GM19043 (cell line): ENCODE data around the gene ALDH16A1.

ENCODE experiments used
- ATAC-seq: cut with Tn5 transposase; IDR thresholded peaks from one replicate; pipeline ENCODE4 v1.9.1; 2021; ENCODE audit warnings: low read depth; ENCODE audit not compliant: unreplicated experiment

ALDH16A1 gene

DNA sequence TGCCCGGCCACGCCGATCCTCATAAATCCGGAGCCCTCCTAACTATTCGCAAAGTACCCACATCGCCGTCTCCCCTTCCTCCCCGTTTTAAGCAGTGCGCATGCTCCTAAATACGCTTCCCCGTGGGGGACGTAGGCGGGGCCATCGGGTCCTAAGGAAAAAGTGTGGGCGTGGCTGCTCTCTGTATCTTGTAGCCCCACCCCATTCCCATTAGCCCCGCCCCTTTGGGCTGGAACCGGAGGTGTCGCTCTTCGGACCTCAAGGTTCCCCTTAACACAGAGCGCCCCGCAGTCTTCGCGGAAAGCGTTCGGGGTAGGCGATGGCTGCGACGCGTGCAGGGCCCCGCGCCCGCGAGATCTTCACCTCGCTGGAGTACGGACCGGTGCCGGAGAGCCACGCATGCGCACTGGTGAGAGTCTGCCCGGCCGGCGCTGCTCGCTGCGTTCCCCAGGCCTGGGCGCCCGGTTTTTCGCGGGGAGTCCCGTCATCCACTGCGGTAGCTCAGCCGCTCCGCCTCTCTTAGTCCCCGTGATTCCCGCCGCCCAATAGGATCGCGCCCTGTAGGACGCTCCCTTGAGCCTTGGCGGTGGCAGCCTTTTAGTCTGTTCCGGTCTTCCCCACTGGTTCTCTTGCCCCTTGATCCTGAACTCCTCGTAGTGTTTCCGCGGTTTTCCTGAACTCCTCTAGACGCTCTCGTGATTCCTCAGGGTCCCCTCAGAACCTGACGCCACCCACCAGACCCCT is at the start of gene ALDH16A1:
Gene ALDH16A1, plus strand, starts transcription at position 213 of the 744 bp plus-strand sequence. Its CDS starts 107 bp downstream, at position 320.
- peak; percentile 71 for ATAC-seq

DNA sequence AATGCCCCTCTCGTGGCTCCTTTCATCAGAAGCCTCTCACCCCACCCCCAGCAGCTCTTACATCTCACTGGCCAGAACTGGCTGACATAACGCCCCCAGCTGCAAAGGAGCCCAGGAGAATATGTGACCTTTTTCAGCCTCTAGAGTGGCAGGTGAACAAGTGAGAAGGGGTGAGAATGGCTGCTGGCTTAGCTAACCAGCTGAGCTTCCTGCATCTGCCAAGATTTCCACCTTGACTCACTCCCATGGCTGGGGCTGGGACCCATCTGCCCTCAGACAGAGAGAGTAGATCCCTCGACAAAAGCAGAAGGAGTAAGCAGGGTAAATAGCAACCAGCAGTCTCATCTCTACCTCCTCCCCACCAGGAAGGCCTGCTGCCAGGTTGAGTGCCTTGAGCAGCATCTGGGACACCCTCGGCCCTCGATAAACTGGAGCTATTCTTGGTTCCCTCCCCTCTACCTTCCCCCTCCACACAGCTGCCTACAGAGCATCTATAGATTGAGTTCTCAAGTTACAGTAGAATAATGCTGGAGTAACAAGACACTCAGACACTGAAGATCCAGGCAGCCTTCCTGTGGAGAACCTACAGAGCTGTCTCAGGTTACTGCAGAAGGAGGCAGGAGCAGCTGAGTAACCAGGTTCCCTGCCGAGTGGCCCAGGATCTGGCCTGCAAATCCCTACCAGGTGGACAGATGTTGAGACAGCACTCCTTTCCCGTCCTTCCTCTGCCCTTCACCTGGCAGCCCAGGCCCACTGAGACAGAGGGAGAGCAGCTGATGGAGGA is 49.4 kb upstream of the ALDH16A1 start:
- no peak for ATAC-seq

DNA sequence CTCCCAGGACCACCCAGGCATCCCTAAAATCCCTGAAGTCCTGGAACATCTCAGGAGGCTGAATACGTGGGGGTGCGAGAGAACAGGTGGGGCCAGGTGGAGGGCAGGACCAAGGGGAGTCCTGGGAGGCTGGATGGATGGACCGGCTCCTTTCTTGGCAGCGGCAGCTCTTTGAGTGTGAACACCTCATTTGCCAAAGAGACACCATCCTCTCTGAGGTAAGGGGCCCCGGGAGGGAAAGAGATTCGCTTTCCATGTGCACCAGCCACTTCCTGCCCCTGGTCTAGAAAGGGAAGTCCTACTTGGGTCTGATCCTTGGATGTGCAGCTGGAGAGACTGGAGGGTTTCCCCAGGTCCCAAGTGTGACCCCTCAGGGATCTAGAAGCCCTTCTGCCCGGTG is 45.9 kb upstream of the ALDH16A1 start:
- ATAC-seq = no peak

DNA sequence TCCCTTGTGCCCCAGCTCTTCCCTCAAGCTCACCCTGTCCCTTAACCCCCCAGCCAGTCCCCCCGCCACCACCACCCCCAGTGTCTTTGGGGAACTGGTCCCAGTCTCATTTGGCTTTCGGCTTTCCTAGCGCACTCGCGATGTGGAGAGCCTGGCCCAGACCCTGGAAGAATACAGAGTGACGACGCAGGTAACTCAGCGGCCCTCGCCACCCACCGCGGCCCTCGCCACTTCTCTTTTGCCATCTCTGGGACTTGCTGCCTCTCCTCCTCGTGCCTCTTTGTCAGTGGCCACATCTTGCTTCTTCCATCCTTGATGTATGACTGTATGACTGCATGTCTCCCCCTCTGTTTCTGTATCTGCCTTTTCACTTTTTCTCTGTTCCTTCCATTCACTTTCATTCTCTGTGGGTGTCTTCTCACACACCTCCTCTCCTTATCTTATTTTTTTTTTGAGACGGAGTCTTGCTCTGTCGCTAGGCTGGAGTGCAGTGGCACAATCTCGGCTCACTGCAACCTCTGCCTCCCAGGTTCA is 45.5 kb upstream of the ALDH16A1 start:
- ATAC-seq = no peak

DNA sequence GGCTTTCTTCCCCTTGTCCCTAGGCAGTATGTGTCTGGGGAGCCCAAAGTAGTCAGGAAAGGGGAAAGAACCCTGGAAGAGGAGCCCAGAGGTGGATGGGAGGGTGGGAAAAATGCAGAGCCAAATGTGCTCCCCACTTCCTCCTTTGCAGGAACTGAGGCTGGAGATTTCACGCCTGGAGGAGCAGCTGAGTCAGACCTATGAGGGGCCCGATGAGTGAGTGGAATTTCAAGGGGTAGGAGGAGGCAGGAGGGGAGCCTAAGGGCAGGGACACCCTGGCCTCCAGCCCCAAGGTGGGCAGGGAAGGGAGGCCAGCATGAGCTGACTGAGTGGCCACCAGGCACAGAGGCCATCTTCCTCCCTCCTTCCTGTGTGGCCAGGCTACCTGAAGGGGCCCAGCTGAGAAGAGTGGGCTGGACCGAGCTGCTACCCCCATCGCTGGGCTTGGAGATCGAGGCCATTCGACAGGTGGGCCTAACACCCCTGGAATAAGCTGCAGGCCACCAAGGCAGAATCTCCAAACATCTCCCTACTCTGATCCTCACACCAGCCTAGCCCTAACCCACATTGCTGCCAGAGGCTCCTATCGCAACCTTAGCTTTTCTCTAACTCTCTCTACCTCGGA is 44.1 kb upstream of the ALDH16A1 start:
- no peak for ATAC-seq

DNA sequence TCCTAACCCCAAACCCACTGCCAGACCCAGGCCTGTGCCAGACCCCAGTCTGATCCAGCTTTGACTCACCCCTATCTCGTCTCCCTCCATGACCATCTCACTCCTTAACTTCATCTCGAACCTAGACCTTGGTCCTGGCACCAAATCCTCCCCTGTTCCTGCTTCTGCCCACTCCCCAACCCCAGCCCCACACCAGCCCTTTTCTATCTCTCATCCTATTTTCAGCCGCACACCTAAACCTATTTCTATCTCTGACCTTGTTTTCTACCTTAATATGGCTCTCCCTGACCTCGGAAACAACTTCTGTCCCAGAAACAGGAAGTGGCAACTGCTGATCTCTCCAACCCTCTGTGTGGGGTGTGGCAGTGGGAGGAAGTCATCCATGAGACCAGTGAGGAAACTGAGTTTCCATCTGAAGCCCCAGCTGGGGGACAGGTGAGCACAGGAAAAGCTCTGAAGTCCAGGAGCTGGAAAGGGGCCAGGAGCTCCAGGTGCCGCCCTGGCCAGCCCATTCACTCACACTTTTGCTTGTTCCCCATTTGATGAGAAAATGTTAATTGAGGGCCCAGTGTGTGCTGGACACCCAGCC is 43.5 kb upstream of the ALDH16A1 start:
- no peak for ATAC-seq

DNA sequence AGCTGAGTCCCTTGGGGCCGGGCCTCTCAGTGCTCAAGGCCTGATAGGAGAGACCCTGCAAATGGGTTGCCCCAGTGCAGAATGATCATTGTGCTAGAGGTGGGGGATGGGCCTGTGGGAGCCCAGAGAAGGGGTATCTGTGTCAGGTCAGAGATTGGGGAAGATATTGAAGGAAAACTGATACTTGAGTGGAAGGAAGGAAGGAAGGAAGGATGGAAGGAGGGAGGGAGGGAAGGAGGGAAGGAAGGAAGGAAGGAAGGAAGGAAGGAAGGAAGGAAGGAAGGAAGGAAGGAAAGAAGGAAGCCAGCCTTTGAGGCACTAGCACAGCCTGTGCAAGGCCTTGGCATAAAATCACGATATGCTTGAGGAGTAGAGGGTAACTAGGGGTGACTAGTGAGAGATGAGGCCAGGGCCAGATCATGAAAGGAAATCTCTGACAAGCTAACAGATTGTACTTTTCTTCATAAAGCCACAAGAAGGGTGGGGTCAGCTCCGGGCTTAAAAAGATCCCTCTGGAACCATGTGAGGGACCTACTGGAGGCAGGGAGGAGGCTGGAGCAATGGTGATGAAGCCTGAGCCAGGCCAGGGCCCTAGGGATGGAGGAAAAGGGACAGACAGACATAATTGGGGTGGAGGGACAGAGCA is 41.2 kb upstream of the ALDH16A1 start:
- ATAC-seq = no peak

DNA sequence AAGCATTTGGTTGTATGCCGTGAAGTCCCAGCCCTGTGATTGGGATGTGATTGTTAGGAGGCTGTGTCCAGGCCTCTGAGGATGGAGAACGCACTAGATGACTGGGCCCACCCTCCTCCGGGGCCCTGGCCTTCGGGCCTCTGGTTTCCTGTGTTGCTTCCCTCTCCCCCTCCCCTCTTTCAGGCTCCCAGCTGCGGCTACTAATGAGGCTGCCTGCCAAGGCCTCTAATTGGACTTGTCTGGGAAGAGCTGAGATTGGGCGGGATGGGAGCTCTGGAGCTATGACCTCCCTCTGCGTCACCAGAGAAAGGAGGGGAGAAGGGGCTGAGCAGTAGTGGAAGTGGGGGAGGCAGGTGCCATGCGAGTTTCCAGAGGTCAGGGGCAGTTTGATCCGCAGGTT is 39.7 kb upstream of the ALDH16A1 start:
- no peak for ATAC-seq

DNA sequence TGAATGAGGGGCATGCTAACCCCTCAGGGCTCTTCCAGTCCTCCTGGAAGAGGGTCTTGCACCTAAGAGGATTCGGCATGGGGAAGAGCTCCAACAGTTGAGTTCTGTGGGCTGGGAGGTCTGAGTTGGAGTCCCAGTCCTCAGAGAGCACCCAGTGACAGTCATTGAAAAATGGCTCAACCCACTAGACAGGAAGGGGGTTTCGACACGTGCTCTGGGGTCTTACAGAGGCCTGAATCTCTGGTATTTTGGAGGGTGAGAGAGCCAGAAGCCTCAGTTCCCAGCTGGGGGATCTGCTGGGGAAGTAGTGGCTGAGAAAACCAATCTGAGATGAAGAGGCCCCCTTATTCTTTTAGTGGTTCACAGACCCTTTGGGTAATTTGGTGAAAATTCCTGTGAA is 38.8 kb upstream of the ALDH16A1 start:
- no peak for ATAC-seq

DNA sequence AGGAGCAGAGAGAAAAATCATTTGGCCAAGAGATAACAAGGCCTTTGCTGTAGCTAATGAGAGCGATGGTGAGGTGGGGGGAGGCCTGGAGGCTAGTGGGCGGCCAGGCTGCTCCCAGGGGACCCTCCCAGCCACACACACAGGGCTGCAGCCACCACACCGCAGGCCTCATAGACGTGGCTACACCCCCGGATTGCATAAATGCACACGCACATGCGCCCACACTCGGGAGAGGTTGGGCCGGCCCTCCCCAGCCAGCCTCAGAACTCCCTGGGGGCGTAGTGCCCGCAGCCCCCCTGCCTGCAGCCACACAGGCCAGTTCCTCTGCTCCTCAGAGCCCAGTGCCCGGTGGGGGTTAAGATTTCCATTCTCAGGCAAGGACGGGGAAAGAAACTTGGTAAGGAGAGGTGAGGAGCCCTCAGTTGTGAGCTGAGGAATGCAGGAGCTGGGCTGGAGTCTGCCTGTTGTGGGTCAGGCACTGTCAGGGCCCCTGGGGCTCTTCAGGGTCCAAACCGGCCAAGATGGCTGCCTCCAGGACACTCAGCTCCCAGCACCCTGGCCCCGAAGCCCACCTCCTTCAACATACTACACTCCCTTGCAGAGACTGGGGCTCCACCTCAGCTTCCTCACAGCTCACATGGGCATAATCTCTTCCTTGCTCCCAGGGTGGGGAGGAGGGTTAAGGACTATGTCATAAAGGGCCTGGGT is 37.8 kb upstream of the ALDH16A1 start:
- no peak for ATAC-seq

DNA sequence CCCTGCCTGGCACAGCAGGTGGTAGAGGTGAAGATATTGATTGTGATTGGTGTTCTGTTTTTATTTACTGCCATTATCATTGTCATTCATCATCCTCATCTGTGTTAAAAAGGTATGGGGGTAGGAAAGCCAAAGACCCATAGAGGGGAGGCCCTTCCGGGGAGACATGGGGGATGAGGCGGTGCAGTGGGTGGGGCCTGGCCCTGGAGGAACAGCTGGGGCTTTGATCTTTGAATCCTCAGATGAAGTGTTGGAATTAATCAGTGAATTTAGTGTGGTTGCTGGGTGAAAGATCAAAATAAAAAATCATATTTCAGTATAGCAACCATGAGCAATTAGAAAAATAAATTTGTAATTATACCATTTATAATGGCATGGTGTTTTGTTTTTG is 37.2 kb upstream of the ALDH16A1 start:
- ATAC-seq = no peak

DNA sequence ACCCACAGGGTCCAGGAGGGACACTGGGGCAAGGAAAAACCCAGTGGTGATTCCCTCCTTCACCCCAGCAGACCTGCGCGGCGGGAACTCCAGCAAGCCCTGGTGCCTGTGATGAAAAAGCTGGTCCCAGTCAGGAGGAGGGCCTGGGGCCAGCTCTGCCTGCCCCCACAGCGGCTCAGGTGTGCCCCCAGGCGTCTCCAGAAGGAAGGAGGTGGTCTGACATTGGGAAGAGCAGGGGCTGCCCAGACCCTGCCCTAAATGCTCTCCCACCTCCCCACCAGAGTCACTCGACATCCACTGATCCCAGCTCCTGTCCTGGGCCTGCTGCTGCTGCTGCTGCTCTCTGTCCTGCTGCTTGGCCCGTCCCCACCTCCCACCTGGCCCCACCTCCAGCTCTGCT is 35.9 kb upstream of the ALDH16A1 start:
- ATAC-seq = no peak

DNA sequence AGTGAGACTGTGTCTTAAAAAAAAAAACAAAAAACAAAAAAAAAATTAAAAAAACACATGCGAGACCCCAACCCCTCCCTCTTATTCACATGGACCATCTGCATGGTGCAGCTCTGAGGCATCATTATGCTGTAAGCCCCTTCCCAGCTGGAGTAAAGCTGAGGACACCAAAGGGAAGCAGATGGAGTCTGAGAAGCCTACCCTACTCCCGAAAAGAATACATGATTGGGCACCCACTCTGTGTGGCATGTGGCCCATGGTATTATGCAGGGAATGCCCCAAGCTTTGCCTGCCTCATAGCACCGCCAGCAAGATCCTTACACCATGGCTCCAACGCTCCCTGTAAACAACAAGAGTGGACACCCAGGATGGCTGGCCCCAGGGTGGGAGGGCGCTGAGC is 34.5 kb upstream of the ALDH16A1 start:
- ATAC-seq = no peak

DNA sequence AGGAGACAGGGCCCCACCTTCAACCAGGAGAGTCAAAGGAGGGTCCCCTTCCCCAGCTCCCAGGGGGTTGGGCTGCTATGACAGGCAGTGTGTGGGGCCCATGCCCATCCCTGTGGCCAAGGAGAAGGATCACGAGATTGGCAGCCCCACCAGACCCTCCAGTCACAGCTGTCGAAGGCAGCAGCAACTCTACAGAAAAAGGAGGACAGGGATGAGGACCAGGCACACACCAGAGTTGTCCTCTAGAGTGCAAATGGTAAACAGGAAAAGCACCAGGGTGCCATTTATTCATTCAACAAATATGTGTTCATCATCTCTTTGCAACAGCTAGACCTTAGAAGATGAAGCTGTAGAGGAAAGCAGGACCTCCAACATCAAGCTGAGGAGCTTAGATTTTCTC is 33.9 kb upstream of the ALDH16A1 start:
- ATAC-seq = no peak

DNA sequence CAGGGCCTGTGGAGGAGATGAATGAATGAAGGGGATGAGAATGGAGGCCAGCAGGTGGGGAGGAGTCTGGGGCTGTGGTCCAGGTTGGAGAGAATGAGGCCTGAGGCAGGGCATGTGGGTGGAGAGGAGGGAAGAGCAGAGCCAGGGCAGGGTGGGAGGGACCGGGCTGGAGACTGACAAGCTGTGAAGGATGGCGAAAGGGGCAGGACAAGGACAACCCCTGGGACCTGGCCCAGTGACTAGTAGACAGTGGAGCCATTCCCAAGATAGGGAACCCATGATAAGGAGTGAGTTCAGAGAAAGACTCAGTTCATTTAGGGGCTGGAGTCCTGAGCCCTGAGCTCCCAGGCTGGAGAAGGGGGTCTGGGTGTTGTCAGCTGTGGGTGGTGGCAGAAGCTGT is 32.8 kb upstream of the ALDH16A1 start:
- no peak for ATAC-seq

DNA sequence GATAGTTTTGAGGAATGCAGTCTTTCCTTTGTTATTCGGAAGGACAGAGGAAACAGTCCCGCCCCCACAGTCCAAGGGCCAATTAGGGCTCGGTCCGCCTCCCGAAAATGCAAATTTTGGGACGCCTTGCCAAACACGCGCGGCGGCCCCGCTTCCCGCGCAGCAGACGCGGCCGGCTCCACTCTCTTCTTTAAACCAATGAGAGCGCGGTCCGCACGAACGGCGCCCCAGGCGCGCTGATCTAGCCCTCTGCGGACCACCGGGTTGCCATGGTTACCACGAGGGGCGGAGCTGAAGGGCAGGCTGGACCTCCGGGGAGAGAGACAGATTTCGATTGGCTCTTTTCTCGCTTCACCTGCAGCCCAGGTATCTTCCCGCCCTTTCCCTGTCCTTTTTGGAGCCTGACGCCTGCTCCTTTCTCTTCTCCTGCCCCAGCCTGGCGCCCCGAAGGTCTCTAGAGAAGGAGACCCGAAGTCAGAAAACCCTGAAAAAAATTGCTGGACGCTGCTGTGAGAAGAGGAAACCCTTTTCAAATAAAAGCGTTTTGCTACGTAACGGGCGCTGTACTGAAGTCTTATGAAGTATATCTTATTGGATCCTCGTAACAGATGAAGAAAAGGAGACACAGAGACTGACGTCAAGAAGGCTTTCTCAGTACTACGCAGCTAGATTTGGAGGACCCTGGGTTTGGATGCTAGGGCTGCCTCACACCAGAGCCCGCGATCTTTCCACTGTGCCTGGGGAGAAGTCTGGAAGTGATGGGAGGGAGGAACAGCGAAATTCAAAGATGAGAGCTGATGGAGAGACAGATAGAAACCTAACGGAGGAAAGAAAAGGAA is 31.8 kb upstream of the ALDH16A1 start:
- no peak for ATAC-seq

DNA sequence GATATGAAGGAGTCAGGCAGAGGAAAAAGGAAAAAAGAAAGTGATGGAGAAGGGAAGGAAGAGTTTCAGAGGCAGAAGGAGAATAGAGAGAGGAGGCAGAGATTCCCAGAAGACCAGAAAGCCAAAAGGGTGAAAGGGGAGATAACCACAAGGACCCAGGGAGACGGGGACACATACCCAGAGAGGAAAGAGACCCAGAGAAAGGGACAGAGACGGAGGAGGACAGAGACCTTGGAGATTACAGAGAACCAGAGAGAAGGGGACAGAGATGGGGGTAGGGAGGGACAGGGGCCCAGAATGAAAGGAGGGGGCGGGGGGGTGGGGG is 31.2 kb upstream of the ALDH16A1 start:
- ATAC-seq = no peak

DNA sequence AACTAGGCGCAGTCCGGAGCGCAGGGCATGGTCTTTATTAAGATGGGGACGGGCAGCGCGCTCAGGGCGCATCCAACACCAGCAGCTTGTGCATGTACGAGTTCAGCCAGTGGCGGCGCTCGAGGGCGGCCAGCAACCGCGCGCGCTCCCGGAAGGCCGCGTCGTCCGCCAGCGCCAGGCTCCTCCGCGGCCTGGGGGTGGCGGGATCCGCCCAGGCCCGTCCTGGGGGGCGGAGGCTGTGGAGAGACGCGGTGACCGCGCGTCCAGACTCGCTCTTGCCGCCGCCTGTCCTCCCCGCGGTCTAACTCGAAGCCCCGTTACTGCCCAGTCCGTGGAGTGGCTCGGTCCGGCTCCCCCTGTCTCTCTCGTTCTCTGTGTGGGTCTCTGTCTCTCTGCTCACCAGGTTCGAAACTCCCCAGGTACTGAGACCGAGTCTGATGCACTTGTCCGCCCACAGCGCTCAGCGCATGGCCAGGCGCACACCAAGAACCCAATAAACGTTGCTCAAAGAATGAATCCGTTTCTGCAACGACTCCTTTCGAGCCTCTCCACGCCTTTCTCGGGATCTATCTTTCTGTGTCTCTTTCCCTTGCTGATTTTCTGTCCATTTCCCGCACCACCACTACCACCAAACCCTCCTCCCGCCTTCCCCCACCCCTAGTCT is 30.5 kb upstream of the ALDH16A1 start:
- no peak for ATAC-seq
